IMR-90 (cell line): ENCODE data around the gene TSSC4.
"Not testable (repeated sequence)": the region's sequence is repeated elsewhere in the genome, so short reads cannot be mapped to it uniquely, and the experiment has no call there.

Experiments
- CEBPB ChIP-seq: IDR thresholded peaks from 2 replicates; pipeline ENCODE4 v1.6.1; 2012; ENCODE audit warnings: low read depth, low read length, improper control_type of control experiment
- CTCF ChIP-seq: conservative IDR thresholded peaks from 2 replicates; pipeline ENCODE4 v1.5.1; 2012; ENCODE audit warnings: mild to moderate bottlenecking, low read depth, low read length, improper control_type of control experiment
- MAFK ChIP-seq: IDR thresholded peaks from 2 replicates; pipeline ENCODE4 v1.6.1; 2012; ENCODE audit warnings: low read depth, low read length, improper control_type of control experiment
- MAZ ChIP-seq: IDR thresholded peaks from 2 replicates; pipeline ENCODE4 v1.6.1; 2012; ENCODE audit warnings: low read depth, mild to moderate bottlenecking, low read length, improper control_type of control experiment, moderate library complexity, borderline replicate concordance
- RAD21 ChIP-seq: IDR thresholded peaks from 2 replicates; pipeline ENCODE4 v1.6.1; 2012; ENCODE audit warnings: low read length, improper control_type of control experiment
- RFX5 ChIP-seq: IDR thresholded peaks from 2 replicates; pipeline ENCODE4 v1.8.0; 2012; ENCODE audit warnings: low read depth, mild to moderate bottlenecking, low read length, moderate library complexity

GRCh38 chr11:2364386-2364785, 36.2 kb upstream of the TSSC4 start:
- not testable (repeated sequence) for TF ChIP-seq MAFK, CTCF, RAD21, CEBPB, RFX5, MAZ
